ENCODE measurements around the gene GOLGA8G. TPM values are rescaled to one million over a fixed set of nuclear protein-coding genes. Genes with fewer than 3 reads are reported as not detected.
"Not testable (repeated sequence)": the region's sequence is repeated elsewhere in the genome, so short reads cannot be mapped to it uniquely, and the experiment has no call there.

GOLGA8G gene
- total RNA-seq (not detected in 2 replicates), polyA plus RNA-seq (not detected in 2 replicates)

- 92% methylated on average over 3 of the region's 6 CpGs for WGBS (ENCODE audit: low lambda C conversion rate, missing lambda C conversion rate)
- H3K9me3 ChIP-seq (ENCODE audit: low read depth): not testable (repeated sequence)
Observed at GRCh38 chr15:28532954-28533353, at the start of gene GOLGA8G. Gene GOLGA8G (minus strand): TSS chr15:28532971. CDS start chr15:28532909, 62 bp downstream.

GRCh38 chr15:28573351-28573750 is 40.6 kb upstream of the GOLGA8G start:
- DNase-seq (ENCODE audit: low spot score); H3K9me2 ChIP-seq (replicated peaks; ENCODE audit: insufficient read depth); H3K36me3 ChIP-seq (replicated peaks; ENCODE audit: insufficient read depth, low read depth); H2AFZ ChIP-seq; H4K20me1 ChIP-seq (ENCODE audit: insufficient read depth, poor library complexity, severe bottlenecking); H3K27ac ChIP-seq; H3K9me3 ChIP-seq (ENCODE audit: low read depth); H3K4me2 ChIP-seq; H3K4me1 ChIP-seq (ENCODE audit: insufficient read depth); H3K79me2 ChIP-seq; H3K27me3 ChIP-seq; H3K4me3 ChIP-seq: not testable (repeated sequence)
- 100% methylated on average over 10 of the region's 13 CpGs for WGBS (ENCODE audit: low lambda C conversion rate, missing lambda C conversion rate)

More at GRCh38 chr15:28532954-28533353, at the start of gene GOLGA8G:
- DNase-seq (ENCODE audit: low spot score); H3K4me3 ChIP-seq; H3K4me2 ChIP-seq; H3K79me2 ChIP-seq; H3K4me1 ChIP-seq (ENCODE audit: insufficient read depth); H4K20me1 ChIP-seq (ENCODE audit: insufficient read depth, poor library complexity, severe bottlenecking); H3K36me3 ChIP-seq (replicated peaks; ENCODE audit: insufficient read depth, low read depth); H3K9me2 ChIP-seq (replicated peaks; ENCODE audit: insufficient read depth); H3K27me3 ChIP-seq; H3K27ac ChIP-seq; H2AFZ ChIP-seq: not testable (repeated sequence)

GRCh38 chr15:28553268-28553667 is 20.5 kb upstream of the GOLGA8G start, which contains the start of gene GOLGA6L25:
Gene GOLGA6L25 (plus strand): TSS chr15:28553568. CDS start chr15:28553629, 61 bp downstream.
- not testable (repeated sequence) for H3K9me3 ChIP-seq (ENCODE audit: low read depth); H4K20me1 ChIP-seq (ENCODE audit: insufficient read depth, poor library complexity, severe bottlenecking); H2AFZ ChIP-seq; H3K36me3 ChIP-seq (replicated peaks; ENCODE audit: insufficient read depth, low read depth); H3K27ac ChIP-seq; H3K4me2 ChIP-seq; DNase-seq (ENCODE audit: low spot score); H3K9me2 ChIP-seq (replicated peaks; ENCODE audit: insufficient read depth); H3K4me1 ChIP-seq (ENCODE audit: insufficient read depth); H3K79me2 ChIP-seq; H3K4me3 ChIP-seq; H3K27me3 ChIP-seq
- no CpG with 5 or more reads among the region's 7 CpGs for WGBS (ENCODE audit: low lambda C conversion rate, missing lambda C conversion rate)

- not testable (repeated sequence) for H3K9me2 ChIP-seq (replicated peaks; ENCODE audit: insufficient read depth); H4K20me1 ChIP-seq (ENCODE audit: insufficient read depth, poor library complexity, severe bottlenecking); H3K27ac ChIP-seq; H3K4me2 ChIP-seq; H3K4me1 ChIP-seq (ENCODE audit: insufficient read depth); DNase-seq (ENCODE audit: low spot score); H3K9me3 ChIP-seq (ENCODE audit: low read depth); H3K36me3 ChIP-seq (replicated peaks; ENCODE audit: insufficient read depth, low read depth); H2AFZ ChIP-seq; H3K79me2 ChIP-seq; H3K4me3 ChIP-seq; H3K27me3 ChIP-seq
- WGBS (ENCODE audit: low lambda C conversion rate, missing lambda C conversion rate): 91% methylated on average over 2 of the region's 11 CpGs
Observed at GRCh38 chr15:28515208-28515607, 17.6 kb downstream of the GOLGA8G start.

GRCh38 chr15:28514128-28514527 is 18.6 kb downstream of the GOLGA8G start:
- not testable (repeated sequence) for H3K9me2 ChIP-seq (replicated peaks; ENCODE audit: insufficient read depth); H3K4me1 ChIP-seq (ENCODE audit: insufficient read depth); H3K79me2 ChIP-seq; H4K20me1 ChIP-seq (ENCODE audit: insufficient read depth, poor library complexity, severe bottlenecking); H3K9me3 ChIP-seq (ENCODE audit: low read depth); DNase-seq (ENCODE audit: low spot score); H2AFZ ChIP-seq; H3K36me3 ChIP-seq (replicated peaks; ENCODE audit: insufficient read depth, low read depth); H3K4me2 ChIP-seq; H3K27ac ChIP-seq; H3K27me3 ChIP-seq; H3K4me3 ChIP-seq
- 95% methylated on average over 10 of the region's 22 CpGs for WGBS (ENCODE audit: low lambda C conversion rate, missing lambda C conversion rate)

- not testable (repeated sequence) for H3K4me3 ChIP-seq; H3K9me2 ChIP-seq (replicated peaks; ENCODE audit: insufficient read depth); H3K27ac ChIP-seq; H3K27me3 ChIP-seq; DNase-seq (ENCODE audit: low spot score); H3K4me2 ChIP-seq; H3K9me3 ChIP-seq (ENCODE audit: low read depth); H3K4me1 ChIP-seq (ENCODE audit: insufficient read depth); H3K79me2 ChIP-seq; H2AFZ ChIP-seq; H3K36me3 ChIP-seq (replicated peaks; ENCODE audit: insufficient read depth, low read depth); H4K20me1 ChIP-seq (ENCODE audit: insufficient read depth, poor library complexity, severe bottlenecking)
- WGBS (ENCODE audit: low lambda C conversion rate, missing lambda C conversion rate): no CpG with 5 or more reads among the region's 63 CpGs
Observed at GRCh38 chr15:28508217-28508889, 24.4 kb downstream of the GOLGA8G start.

- H3K79me2 ChIP-seq; H3K4me3 ChIP-seq; H3K4me1 ChIP-seq (ENCODE audit: insufficient read depth); DNase-seq (ENCODE audit: low spot score); H3K4me2 ChIP-seq; H4K20me1 ChIP-seq (ENCODE audit: insufficient read depth, poor library complexity, severe bottlenecking); H2AFZ ChIP-seq; H3K27me3 ChIP-seq; H3K9me2 ChIP-seq (replicated peaks; ENCODE audit: insufficient read depth); H3K9me3 ChIP-seq (ENCODE audit: low read depth); H3K27ac ChIP-seq; H3K36me3 ChIP-seq (replicated peaks; ENCODE audit: insufficient read depth, low read depth): not testable (repeated sequence)
- no CpG with 5 or more reads among the region's 3 CpGs for WGBS (ENCODE audit: low lambda C conversion rate, missing lambda C conversion rate)
Observed at GRCh38 chr15:28481340-28481739, 51.4 kb downstream of the GOLGA8G start.

Small RNAs within 50 kb of the gene (microRNA-seq; reads per million reads assigned to microRNA genes)
- gene MIR4509-3: not detected

Small RNAs within 50 kb of the gene (small RNA-seq; reads per million reads assigned to genes)
- not detected for gene AC138749.2
- gene AC138749.4: not detected
- not detected for gene AC138749.5
- not detected for gene MIR4509-3
- gene RF00017: not detected

Other genes with a start within 250 kb of the GOLGA8G start
- gene HERC2, start 210.8 kb downstream of the GOLGA8G start, total RNA-seq: 36.2 and 57.4 TPM in 2 replicates
- gene HERC2, start 210.8 kb downstream of the GOLGA8G start, polyA plus RNA-seq: 30.2 and 41.0 TPM in 2 replicates
- not detected in 2 replicates for gene GOLGA6L24, start 174.9 kb downstream of the GOLGA8G start, total RNA-seq
- gene GOLGA6L24, start 174.9 kb downstream of the GOLGA8G start, polyA plus RNA-seq: not detected in 2 replicates
- not detected in 2 replicates for gene GOLGA8F, start 154.3 kb downstream of the GOLGA8G start, total RNA-seq
- gene GOLGA8F, start 154.3 kb downstream of the GOLGA8G start, polyA plus RNA-seq: not detected in 2 replicates
- gene GOLGA6L25, start 20.6 kb upstream of the GOLGA8G start, total RNA-seq: not detected in 2 replicates
- not detected in 2 replicates for gene GOLGA6L25, start 20.6 kb upstream of the GOLGA8G start, polyA plus RNA-seq
- gene GOLGA8M, start 179.4 kb upstream of the GOLGA8G start, total RNA-seq: 1.3 TPM in 1 of 2 replicates, not detected in the other
- gene GOLGA8M, start 179.4 kb upstream of the GOLGA8G start, polyA plus RNA-seq: not detected in 2 replicates

Data from hepatocyte (in vitro differentiated cells).